LNCAP (cell line): Measurements from ENCODE around the gene ZNF780B.

Source experiments
- TF ChIP-seq, protein P1 (sequence below): fragments of 450-650 bp; IDR thresholded peaks from 2 replicates; pipeline ENCODE4 v1.5.1; 2017; ENCODE audit warnings: mild to moderate bottlenecking

The ZNF780B gene

DNA sequence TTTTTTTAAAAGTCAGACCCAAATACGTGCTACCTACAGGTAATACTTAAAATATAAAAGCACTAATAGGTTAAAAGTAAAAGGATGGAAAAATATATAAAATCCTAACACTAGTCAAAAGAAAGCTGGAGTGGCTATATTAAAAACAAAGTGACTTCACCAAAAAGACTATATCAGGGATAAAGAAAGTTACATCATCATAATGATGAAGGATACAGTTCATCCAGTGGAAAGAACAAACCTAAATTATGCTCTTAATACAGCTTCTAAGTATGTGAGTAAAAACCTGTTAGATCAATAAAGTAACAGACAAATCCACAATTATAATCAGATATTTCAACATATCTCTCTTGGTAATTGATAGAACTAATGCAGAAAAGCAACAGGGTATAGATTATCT is 1.1 kb upstream of the ZNF780B start:
- TF ChIP-seq, protein P1, sequence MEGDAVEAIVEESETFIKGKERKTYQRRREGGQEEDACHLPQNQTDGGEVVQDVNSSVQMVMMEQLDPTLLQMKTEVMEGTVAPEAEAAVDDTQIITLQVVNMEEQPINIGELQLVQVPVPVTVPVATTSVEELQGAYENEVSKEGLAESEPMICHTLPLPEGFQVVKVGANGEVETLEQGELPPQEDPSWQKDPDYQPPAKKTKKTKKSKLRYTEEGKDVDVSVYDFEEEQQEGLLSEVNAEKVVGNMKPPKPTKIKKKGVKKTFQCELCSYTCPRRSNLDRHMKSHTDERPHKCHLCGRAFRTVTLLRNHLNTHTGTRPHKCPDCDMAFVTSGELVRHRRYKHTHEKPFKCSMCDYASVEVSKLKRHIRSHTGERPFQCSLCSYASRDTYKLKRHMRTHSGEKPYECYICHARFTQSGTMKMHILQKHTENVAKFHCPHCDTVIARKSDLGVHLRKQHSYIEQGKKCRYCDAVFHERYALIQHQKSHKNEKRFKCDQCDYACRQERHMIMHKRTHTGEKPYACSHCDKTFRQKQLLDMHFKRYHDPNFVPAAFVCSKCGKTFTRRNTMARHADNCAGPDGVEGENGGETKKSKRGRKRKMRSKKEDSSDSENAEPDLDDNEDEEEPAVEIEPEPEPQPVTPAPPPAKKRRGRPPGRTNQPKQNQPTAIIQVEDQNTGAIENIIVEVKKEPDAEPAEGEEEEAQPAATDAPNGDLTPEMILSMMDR, result no peak

- TF ChIP-seq, protein P1, result no peak
Observed at GRCh38 chr19:40056505-40056904, 474 bp upstream of the ZNF780B start.

DNA sequence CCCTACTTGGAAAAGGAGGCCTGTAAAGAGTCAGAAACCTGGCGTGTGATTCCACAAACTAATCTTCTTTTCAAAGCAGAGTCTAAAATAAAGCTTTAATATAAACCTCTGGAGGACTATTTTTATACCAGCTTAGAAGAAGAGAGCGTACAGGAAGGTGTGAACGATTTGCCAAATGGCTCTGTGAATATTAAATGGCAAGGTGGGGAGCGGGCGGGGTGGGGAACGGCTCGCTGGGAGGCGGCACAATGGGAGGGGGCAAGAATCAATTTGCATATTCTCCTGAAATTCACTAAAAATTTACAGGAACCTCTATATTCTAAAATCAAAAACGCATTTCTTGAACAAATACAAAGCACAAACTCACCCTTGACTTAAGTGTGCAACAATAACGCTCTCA is 982 bp downstream of the ZNF780B start:
- TF ChIP-seq, protein P1, result no peak

GRCh38 chr19:40054632-40055031 is 1.4 kb downstream of the ZNF780B start:
- TF ChIP-seq, protein P1, result no peak

DNA sequence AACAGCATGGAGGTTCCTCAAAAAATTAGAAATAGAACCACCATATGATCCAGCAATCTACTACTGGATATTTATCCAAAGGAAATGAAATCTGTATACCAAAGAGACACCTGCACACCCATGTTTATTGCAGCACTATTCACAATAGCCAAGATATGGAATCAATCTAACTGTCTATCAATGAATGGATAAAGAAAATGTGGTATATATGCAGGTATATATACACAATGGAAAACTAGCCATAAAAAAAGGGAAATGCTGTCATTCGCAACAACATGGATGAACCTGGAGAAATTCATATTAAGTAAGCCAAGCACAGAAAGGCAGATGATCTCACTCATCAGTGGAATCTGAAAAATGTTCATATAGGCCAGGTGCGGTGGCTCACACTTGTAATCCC is 2.5 kb downstream of the ZNF780B start:
- TF ChIP-seq, protein P1, result no peak

DNA sequence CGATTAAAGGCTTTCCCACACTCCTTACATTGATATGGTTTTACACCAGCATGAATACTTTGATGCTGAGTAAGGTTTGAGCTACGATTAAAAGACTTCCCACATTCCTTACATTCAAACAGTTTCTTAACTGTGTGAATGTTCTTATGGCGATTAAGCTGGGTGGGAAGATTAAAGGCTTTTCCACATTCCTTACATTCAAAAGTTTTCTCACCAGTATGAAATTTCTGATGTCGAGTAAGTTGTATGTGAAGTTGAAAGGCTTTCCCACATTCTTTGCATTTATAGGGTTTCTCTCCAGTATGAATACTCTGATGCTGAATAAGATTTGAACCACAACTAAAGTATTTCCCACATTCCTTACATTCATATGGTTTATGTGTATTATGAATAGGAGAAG is 20.0 kb downstream of the ZNF780B start:
- TF ChIP-seq, protein P1, result no peak

DNA sequence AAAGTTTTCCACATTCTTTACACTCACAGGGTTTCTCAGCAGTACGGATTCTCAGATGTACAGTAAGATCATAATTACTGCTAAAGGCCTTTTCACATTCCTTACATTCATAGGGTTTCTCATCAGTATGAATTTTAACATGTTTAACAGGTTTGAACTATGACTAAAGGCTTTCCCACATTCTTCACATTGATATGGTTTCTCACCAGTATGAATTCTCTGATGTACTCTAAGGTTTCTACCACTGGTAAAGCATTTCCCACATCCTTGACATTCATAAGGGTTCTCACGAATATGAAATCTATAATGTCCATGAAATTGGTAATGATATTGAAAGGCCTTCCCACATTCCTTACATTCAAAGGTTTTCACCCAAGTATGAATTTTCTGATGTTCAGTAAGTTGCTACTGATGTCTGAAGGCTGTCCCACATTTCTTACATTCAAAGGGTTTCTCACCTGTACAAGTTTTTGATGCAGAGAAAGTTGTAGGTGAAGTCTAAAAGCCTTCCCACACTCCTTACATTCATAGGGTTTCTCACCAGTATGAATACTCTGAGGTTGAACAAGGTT is 22.0 kb downstream of the ZNF780B start:
- TF ChIP-seq, protein P1, result no peak

DNA sequence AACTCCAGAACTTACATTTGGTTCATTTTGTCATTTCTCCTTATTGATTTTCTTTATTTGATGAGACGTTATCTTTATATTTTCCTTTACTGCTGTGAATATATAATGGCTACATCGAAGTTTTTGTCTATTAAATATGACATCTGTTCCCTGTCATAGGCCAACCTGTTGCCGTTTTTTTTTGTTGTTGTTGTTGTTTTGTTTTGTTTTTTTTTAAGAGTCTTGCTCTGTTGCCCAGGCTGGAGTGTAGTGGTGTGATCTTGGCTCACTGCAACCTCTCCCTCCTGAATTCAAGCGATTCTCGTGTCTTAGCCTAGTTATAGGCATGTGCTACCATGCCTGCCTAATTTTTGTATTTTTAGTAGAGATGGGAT is 29.4 kb downstream of the ZNF780B start:
- TF ChIP-seq, protein P1, result no peak
